Kidney (tissue), 14 donors: ENCODE measurements around the gene CEP43. TPM values are rescaled to one million over a fixed set of nuclear protein-coding genes. Genes with fewer than 3 reads are reported as not detected.

ENCODE experiments used
- DNase-seq, 5 donors: peaks; one replicate each; pipeline ENCODE4 v3.0.0-alpha.2; 2013 to 2020
- FAIRE-seq: peaks from 2 replicates; lab custom pipeline; 2012; peaks lifted over from hg19 to GRCh38; lab: Jason Lieb, UNC
- H3K27ac ChIP-seq, 2 donors: one replicate each; pipeline ENCODE4 v1.7.0; 2013; ENCODE audit warnings: low read depth in 2 of 2, low read length in 2 of 2, inconsistent platforms in 1 of 2
- H3K27me3 ChIP-seq: one replicate; pipeline ENCODE4 v1.7.1; 2013; ENCODE audit warnings: low read length, inconsistent platforms; ENCODE audit not compliant: control insufficient read depth, insufficient read depth
- H3K36me3 ChIP-seq, 3 donors: one replicate each; pipeline versions ENCODE4 v1.7.0 to v1.7.1; 2013; ENCODE audit warnings: low read length in 3 of 3, control low read depth in 1 of 3, inconsistent platforms in 1 of 3; ENCODE audit not compliant: insufficient read depth in 3 of 3, control insufficient read depth in 2 of 3
- H3K4me1 ChIP-seq, 3 donors: one replicate each; pipeline versions ENCODE4 v1.7.0 to v1.7.1; 2013; ENCODE audit warnings: low read length in 3 of 3, inconsistent platforms in 1 of 3, low read depth in 1 of 3; ENCODE audit not compliant: control insufficient read depth in 2 of 3, insufficient read depth in 2 of 3
- H3K4me3 ChIP-seq, 3 donors: one replicate each; pipeline versions ENCODE4 v1.7.0 to v1.8.1; 2013; ENCODE audit warnings: low read length in 3 of 3, control low read depth in 1 of 3, inconsistent platforms in 1 of 3
- H3K9ac ChIP-seq, 3 donors: one replicate each; pipeline versions ENCODE4 v1.7.0 to v1.7.1; 2013; ENCODE audit warnings: low read length in 3 of 3, control low read depth in 1 of 3, inconsistent platforms in 1 of 3
- H3K9me3 ChIP-seq, 3 donors: one replicate each; pipeline versions ENCODE4 v1.7.0 to v1.7.1; 2013; ENCODE audit warnings: low read length in 3 of 3, control low read depth in 1 of 3, inconsistent platforms in 1 of 3; ENCODE audit not compliant: control insufficient read depth in 2 of 3, insufficient read depth in 1 of 3
- CTCF ChIP-seq: IDR thresholded peaks from 3 replicates; pipeline ENCODE4 v1.5.1; 2012; ENCODE audit warnings: mild to moderate bottlenecking, moderate library complexity, borderline replicate concordance; ENCODE audit not compliant: insufficient read depth; ENCODE audit errors: extremely low read depth
- intact Hi-C: fragments of 100-400 bp; cut with DNase I; formaldehyde crosslinking; loops from one replicate; pipeline ENCODE4 v1.11.1; 2022
- polyA plus RNA-seq: library from polyadenylated mRNA; stranded (reverse); fragments of 350-450 nt; fragmentation: Illumina TruSeq; extraction: RNeasy Lipid Tissue Mini Kit (QIAGEN cat#74804); gene quantifications from one replicate; pipeline ENCODE4 v1.2.3, GENCODE V29; 2014; ENCODE audit warnings: low read depth, low replicate concordance; ENCODE audit not compliant: insufficient read depth
- total RNA-seq: library from RNA; stranded (reverse); fragmentation: NEBNext Ultra II Directional; extraction: Animal tissue kit (Norgen Biotek cat#: 25700); gene quantifications from one replicate; pipeline ENCODE4 v1.2.1, GENCODE V29; 2021
- donor health status: control.
- donor health status: control.
- donor health status: control.
- donor health status: control.
- donor health status: control.
- donor health status: DM: yes; HTN: yes; CAD: no.
- donor health status: Normal renal cell carcinoma (clear cell type).

CEP43 gene
- total and polyA plus RNA-seq, 2 donors from 2014 or later = 17.8 to 17.9 TPM

GRCh38 chr6:167044696-167045095 is 45.5 kb downstream of the CEP43 start:
- FAIRE-seq = no peak
- TF ChIP-seq CTCF = no peak
- no peak for DNase-seq

GRCh38 chr6:167045828-167046580 is 46.8 kb downstream of the CEP43 start:
- H3K9ac ChIP-seq = no peak overlapping the region
- H3K27ac ChIP-seq = no peak overlapping the region
- H3K4me3 ChIP-seq = no peak overlapping the region
- no peaks in the 10 kb centered on the region for H3K4me1 ChIP-seq
- FAIRE-seq (no peak), DNase-seq (no peak)
- H3K27me3 ChIP-seq = no peaks in the 10 kb centered on the region
- peaks cover 0 to 4% (median 0%) of the 10 kb centered on the region in 3 donors for H3K36me3 ChIP-seq
- intact Hi-C loops = no loop called here
- TF ChIP-seq CTCF = no peak
- H3K9me3 ChIP-seq = no peaks in the 10 kb centered on the region

More at GRCh38 chr6:167044696-167045095, 45.5 kb downstream of the CEP43 start:
- no peaks in the 10 kb centered on the region for H3K27me3 ChIP-seq
- no peak overlapping the region for H3K27ac ChIP-seq
- no peaks in the 10 kb centered on the region for H3K4me1 ChIP-seq
- no peak overlapping the region for H3K9ac ChIP-seq
- no peaks in the 10 kb centered on the region for H3K9me3 ChIP-seq
- peaks cover 0 to 12% (median 4%) of the 10 kb centered on the region in 3 donors for H3K36me3 ChIP-seq
- H3K4me3 ChIP-seq = no peak overlapping the region
- intact Hi-C loops = no loop called here

- Histone ChIP-seq H3K27me3 (no peaks in the 10 kb centered on the region), H3K36me3 (peaks cover 0 to 4% (median 0%) of the 10 kb centered on the region in 3 donors), H3K4me1 (no peaks in the 10 kb centered on the region), H3K4me3 (no peak overlapping the region), H3K9ac (no peak overlapping the region), H3K9me3 (no peaks in the 10 kb centered on the region), H3K27ac (no peak overlapping the region)
- intact Hi-C loops = no loop called here
- FAIRE-seq (no peak), DNase-seq (no peak)
- no peak for TF ChIP-seq CTCF
These were observed 47.8 kb downstream of the CEP43 start for GRCh38 chr6:167046861-167047495.
